HFFc6 (cell line): ENCODE results near the gene GALR2. TPM values are rescaled to one million over a fixed set of nuclear protein-coding genes. Genes with fewer than 3 reads are reported as not detected.

ENCODE experiments used
- DNase-seq: peaks from one replicate; pipeline ENCODE4 v3.0.0-alpha.2; 2018
- H3K27ac Mint-ChIP-seq: 2 replicates; pipeline ENCODE4 v1.8.0; 2020; ENCODE audit warnings: mild to moderate bottlenecking, mixed read lengths
- H3K27me3 Mint-ChIP-seq: 2 replicates; pipeline ENCODE4 v1.8.0; 2021; ENCODE audit warnings: mild to moderate bottlenecking, moderate library complexity, mixed read lengths; ENCODE audit not compliant: insufficient read depth
- H3K36me3 Mint-ChIP-seq: 2 replicates; pipeline ENCODE4 v1.8.0; 2021; ENCODE audit warnings: low read depth, mixed read lengths
- H3K4me1 Mint-ChIP-seq: 2 replicates; pipeline ENCODE4 v1.8.0; 2020; ENCODE audit warnings: low read depth, mixed read lengths
- H3K4me3 Mint-ChIP-seq: 2 replicates; pipeline ENCODE4 v1.8.0; 2020; ENCODE audit warnings: mild to moderate bottlenecking, moderate library complexity, mixed read lengths
- H3K9me3 Mint-ChIP-seq: 2 replicates; pipeline ENCODE4 v1.8.0; 2020; ENCODE audit warnings: mild to moderate bottlenecking, mixed read lengths
- total RNA-seq, 6 experiments: library from RNA; stranded (reverse); fragmentation: NEBNext Ultra II Directional; extraction: Animal tissue kit (Norgen Biotek cat#: 25700); gene quantifications; 2 replicates in 1 of 6; 3 replicates in 5 of 6; pipeline ENCODE4 v1.2.3, GENCODE V29; 2021
- TF ChIP-seq, protein P1 (sequence below): fragments of 200-600 bp; sonication (generic); IDR thresholded peaks from 2 replicates; pipeline ENCODE4 v1.5.0; 2021; ENCODE audit warnings: antibody characterized with exemption, mild to moderate bottlenecking

GALR2 gene
- total RNA-seq, 6 experiments from 2014 or later = 0.14 to 0.33 (median 0.15) TPM; not detected in 1

DNA sequence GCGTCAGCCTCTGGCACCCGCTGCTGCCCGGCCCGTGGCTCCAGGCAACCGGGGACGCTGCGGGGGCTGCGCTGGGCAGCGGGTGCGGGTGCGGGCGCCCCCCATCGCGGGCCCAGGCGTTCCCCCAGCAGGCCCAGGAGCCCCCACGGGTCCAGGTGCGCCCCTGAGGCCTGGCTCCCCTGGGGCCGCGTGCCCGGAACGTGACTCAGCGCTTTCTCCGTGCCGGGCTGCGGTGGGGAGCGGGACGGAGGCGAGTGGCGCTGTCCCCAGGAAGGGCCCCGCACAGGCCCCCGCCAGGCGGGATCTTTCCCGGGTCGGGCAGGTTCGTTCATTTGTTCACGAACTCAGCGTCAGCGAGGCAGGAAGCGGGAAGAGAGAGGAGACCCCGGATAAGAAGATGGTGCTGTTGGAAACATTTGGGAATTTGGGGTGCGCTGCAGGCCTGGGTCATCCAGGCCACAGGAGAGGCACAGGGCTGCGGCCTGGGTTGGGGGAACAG lies 47.4 kb downstream of the GALR2 start:
- Mint-ChIP-seq H3K36me3 (no peaks in the 10 kb centered on the region), H3K27ac (no peak overlapping the region; the same call in 1 of the 2 replicates), H3K9me3 (no peaks in the 10 kb centered on the region), H3K4me3 (no peak overlapping the region), H3K27me3 (peaks cover 13% of the 10 kb centered on the region; the same call in 1 of the 2 replicates), H3K4me1 (no peaks in the 10 kb centered on the region)
- DNase-seq = no peak
- TF ChIP-seq, protein P1, sequence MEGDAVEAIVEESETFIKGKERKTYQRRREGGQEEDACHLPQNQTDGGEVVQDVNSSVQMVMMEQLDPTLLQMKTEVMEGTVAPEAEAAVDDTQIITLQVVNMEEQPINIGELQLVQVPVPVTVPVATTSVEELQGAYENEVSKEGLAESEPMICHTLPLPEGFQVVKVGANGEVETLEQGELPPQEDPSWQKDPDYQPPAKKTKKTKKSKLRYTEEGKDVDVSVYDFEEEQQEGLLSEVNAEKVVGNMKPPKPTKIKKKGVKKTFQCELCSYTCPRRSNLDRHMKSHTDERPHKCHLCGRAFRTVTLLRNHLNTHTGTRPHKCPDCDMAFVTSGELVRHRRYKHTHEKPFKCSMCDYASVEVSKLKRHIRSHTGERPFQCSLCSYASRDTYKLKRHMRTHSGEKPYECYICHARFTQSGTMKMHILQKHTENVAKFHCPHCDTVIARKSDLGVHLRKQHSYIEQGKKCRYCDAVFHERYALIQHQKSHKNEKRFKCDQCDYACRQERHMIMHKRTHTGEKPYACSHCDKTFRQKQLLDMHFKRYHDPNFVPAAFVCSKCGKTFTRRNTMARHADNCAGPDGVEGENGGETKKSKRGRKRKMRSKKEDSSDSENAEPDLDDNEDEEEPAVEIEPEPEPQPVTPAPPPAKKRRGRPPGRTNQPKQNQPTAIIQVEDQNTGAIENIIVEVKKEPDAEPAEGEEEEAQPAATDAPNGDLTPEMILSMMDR = no peak

DNA sequence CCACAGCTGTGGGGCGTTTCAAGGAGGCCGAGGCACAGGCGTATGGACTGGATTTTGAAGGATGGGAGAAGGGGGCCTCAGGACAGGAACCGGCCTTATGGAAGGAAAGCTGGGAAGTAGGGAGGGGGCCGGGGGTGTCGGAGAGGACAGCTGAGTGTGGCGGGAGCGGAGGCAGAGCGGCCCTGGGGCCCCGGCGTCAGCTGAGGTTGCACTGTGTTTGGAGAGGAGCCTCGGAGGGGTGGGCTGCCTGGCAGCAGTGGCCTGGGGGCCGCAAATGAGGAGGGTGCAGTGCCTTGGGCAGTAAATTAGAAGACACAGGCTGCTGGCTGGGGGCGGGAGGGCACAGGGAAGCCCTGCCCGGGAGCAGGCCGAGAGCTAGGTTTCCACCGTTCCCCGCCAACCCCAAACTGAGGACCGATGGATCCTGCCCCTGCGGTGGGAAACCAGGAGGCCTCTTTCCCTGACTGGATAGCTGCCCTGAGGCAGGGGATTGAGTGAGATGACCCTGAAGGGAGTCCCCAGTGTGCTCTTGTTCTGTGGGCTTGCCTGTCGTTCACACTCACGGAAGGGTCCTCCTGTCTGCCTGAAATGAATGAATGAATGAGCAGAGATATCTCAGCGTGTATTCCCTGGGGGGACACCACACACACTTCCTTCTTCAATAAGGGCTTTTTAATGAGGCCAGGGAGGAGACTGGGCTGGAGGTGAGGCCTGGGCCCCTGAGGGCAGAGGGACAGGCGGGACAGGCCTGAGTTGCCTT lies 48.0 kb downstream of the GALR2 start:
- Mint-ChIP-seq H3K27me3 (peaks cover 16% of the 10 kb centered on the region; the same call in 1 of the 2 replicates), H3K4me1 (no peaks in the 10 kb centered on the region), H3K27ac (no peak overlapping the region; the same call in 1 of the 2 replicates), H3K4me3 (no peak overlapping the region), H3K36me3 (no peaks in the 10 kb centered on the region), H3K9me3 (no peaks in the 10 kb centered on the region)
- TF ChIP-seq, protein P1 = no peak
- DNase-seq = no peak

DNA sequence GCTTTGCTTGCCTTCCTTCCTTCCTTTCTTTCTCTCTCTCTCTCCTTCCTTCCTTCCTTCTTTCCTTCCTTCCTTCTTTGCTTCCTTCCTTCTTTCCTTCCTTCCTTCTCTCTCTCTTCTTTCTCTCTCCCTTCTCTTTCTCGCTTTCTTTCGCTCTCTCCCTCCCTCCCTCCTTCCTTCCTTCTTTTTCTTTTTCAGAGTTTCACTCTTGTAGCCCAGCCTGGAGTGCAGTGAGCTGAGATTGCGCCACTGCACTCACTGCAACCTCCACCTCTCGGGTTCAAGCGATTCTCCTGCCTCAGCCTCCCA lies 48.6 kb downstream of the GALR2 start:
- Mint-ChIP-seq H3K27ac (no peak overlapping the region), H3K4me3 (no peak overlapping the region), H3K9me3 (no peaks in the 10 kb centered on the region), H3K27me3 (peaks cover 16% of the 10 kb centered on the region; the same call in 1 of the 2 replicates), H3K4me1 (no peaks in the 10 kb centered on the region), H3K36me3 (no peaks in the 10 kb centered on the region)
- TF ChIP-seq, protein P1 = no peak
- no peak for DNase-seq

DNA sequence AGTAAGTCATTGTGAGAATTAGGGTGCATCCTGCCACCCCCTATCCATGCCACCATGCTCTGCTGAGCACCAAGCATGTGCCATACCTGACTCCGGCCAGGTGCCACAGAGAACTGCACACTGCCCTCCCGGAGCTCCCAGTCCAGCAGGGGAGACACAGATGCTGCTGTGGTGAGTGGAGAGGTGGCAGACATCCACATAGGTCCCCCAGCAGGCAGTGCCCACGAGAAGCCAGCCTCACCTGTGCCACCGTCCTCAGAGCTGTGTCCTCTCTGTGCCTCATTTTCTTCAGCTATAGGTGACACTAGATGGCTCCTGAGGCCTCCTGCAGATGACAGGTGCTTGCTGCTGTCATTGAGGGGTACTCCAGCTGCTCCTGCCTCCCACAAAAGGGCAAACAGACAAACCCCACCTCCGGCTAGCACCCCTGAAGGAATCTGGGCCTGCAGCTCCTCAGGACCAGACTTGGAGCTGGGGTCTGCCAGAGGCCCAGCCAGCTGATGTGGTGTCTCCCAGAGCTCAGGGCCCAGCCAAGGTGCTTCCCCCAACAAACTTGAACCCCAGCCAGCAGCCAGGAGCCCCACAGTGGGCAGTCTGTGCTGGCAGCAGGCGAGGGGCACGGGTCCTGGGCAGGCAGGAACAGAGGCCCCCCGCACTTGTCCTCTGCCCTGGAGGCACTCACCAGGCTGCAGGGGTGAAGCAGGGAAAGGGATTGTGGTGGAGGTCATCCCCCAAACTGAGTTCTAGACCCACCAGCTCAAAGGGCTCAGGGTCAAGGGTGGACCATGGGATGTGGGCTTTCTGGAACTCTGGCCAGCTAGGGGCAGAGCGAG lies 49.4 kb downstream of the GALR2 start:
- DNase-seq = no peak
- H3K27ac Mint-ChIP-seq = no peak overlapping the region

More for the DNA sequence above, 49.4 kb downstream of the GALR2 start:
- no peaks in the 10 kb centered on the region for H3K36me3 Mint-ChIP-seq
- peaks cover 19% of the 10 kb centered on the region; the same call in 1 of the 2 replicates for H3K27me3 Mint-ChIP-seq
- TF ChIP-seq, protein P1 = no peak
- no peak overlapping the region for H3K4me3 Mint-ChIP-seq
- no peaks in the 10 kb centered on the region for H3K9me3 Mint-ChIP-seq
- H3K4me1 Mint-ChIP-seq = no peaks in the 10 kb centered on the region
